ENCODE measurements around the gene RIMS4. TPM values are rescaled to one million over a fixed set of nuclear protein-coding genes. Genes with fewer than 3 reads are reported as not detected.

RIMS4 gene
- total and polyA plus RNA-seq, 2 of the 13 experiments (the other 11 are each of a cell fraction or from before 2014, with no cell fraction given), result 0.01 to 0.07 TPM

GRCh38 chr20:44714701-44715498 lies 95.4 kb downstream of the RIMS4 start, which contains the start of gene CCN5 (continued):
- peak; percentile 29; the same call in 1 of the 2 replicates for TF ChIP-seq ARID4A (CRISPR knock-in tag; IDR thresholded peaks at IDR 0.05; ENCODE audit: borderline replicate concordance)
- TF ChIP-seq, protein P1, sequence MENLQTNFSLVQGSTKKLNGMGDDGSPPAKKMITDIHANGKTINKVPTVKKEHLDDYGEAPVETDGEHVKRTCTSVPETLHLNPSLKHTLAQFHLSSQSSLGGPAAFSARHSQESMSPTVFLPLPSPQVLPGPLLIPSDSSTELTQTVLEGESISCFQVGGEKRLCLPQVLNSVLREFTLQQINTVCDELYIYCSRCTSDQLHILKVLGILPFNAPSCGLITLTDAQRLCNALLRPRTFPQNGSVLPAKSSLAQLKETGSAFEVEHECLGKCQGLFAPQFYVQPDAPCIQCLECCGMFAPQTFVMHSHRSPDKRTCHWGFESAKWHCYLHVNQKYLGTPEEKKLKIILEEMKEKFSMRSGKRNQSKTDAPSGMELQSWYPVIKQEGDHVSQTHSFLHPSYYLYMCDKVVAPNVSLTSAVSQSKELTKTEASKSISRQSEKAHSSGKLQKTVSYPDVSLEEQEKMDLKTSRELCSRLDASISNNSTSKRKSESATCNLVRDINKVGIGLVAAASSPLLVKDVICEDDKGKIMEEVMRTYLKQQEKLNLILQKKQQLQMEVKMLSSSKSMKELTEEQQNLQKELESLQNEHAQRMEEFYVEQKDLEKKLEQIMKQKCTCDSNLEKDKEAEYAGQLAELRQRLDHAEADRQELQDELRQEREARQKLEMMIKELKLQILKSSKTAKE (CRISPR knock-in tag; IDR thresholded peaks at IDR 0.05; ENCODE audit: borderline replicate concordance), result no peak
- TF ChIP-seq FOSL2 (CRISPR knock-in tag; IDR thresholded peaks at IDR 0.05), result peak; percentile 4; the same call in 1 of the 2 replicates
- TF ChIP-seq ATF6 (CRISPR knock-in tag; conservative IDR thresholded peaks at IDR 0.05), result no peak
- TF ChIP-seq CHD2 (IDR thresholded peaks at IDR 0.05; ENCODE audit: low read depth, low read length), result no peak
- TF ChIP-seq ZNF770 (CRISPR knock-in tag; IDR thresholded peaks at IDR 0.05), result peak; percentile 57; the same call in 1 of the 2 replicates
- no peak for TF ChIP-seq PCBP1 (IDR thresholded peaks at IDR 0.05; ENCODE audit: borderline replicate concordance, low read depth, low read length)
- TF ChIP-seq ZBTB33 (CRISPR knock-in tag; IDR thresholded peaks at IDR 0.05), result no peak
- TF ChIP-seq KAT7 (CRISPR knock-in tag; IDR thresholded peaks at IDR 0.05; ENCODE audit: borderline replicate concordance), result no peak
- TF ChIP-seq TEAD2 (CRISPR knock-in tag; IDR thresholded peaks at IDR 0.05), result no peak
- no peak for TF ChIP-seq FOXM1 (CRISPR knock-in tag; IDR thresholded peaks at IDR 0.05)
- no peak for TF ChIP-seq NFE2L1 (CRISPR knock-in tag; IDR thresholded peaks at IDR 0.05; ENCODE audit: borderline replicate concordance)
- peak; percentile 55 for TF ChIP-seq FOXA3 (CRISPR knock-in tag; IDR thresholded peaks at IDR 0.05)
- no peak for TF ChIP-seq FOXA1 (IDR thresholded peaks at IDR 0.05)
- peak; percentile 55 for TF ChIP-seq FOXA1 (CRISPR knock-in tag; IDR thresholded peaks at IDR 0.05)
- TF ChIP-seq ZNF138 (CRISPR knock-in tag; IDR thresholded peaks at IDR 0.05; ENCODE audit: low read depth), result no peak
- peak; percentile 63; the same call in 1 of the 2 replicates for TF ChIP-seq ZNF768 (CRISPR knock-in tag; IDR thresholded peaks at IDR 0.05)
